GM20000 (cell line): ENCODE data around the gene ADK.
"Not testable (repeated sequence)": the region's sequence is repeated elsewhere in the genome, so short reads cannot be mapped to it uniquely, and the experiment has no call there.

Source experiments
- DNase-seq: peaks from one replicate; pipeline ENCODE4 v3.0.0; 2012; ENCODE audit warnings: low spot score
- CTCF ChIP-seq: IDR thresholded peaks from 2 replicates; pipeline ENCODE4 v1.5.1; 2012; ENCODE audit warnings: mild to moderate bottlenecking, control low read depth; ENCODE audit errors: extremely low read depth, missing control alignments

The ADK gene

DNA sequence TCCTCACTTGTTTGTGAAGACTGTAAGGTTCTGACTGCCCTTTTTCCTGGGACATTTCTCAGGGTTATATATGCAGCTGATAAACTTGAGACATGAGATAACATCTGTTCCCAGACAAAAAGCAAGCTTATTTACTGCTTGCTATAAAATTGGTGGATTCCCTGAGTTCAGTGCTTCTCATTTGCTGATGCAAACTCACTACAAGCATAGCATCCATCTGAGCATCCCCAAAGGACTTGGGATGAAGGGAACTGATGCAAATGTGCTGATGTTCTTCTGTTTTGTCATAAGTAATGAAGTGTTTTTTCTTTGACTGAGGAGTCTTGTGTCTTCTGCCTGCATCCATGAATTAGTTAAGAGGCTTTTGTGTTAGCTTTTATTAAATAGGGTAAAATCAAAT lies 183.2 kb downstream of the ADK start:
- DNase-seq = no peak
- no peak for TF ChIP-seq CTCF

DNA sequence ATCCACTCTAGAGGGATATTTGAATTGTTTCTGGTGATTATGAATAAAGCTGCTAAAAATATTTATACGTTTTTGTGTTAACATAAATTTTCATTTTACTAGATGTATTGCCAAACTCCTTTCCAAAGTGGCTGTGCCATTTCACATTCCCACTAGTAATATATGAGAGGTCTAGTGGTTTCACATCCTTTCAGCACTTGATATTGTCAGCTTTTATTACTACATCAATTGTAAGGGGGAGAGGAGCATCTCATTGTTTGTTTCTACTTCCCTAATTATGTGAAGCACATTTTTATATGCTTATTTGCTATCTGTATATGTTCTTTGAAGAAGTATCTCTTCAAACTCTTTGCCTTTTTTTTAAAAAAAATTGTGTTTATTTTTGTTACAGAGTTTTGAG lies 184.5 kb downstream of the ADK start:
- TF ChIP-seq CTCF = no peak
- no peak for DNase-seq

- no peak for DNase-seq
- no peak for TF ChIP-seq CTCF
Observed at GRCh38 chr10:74337330-74338016, 186.5 kb downstream of the ADK start.

DNA sequence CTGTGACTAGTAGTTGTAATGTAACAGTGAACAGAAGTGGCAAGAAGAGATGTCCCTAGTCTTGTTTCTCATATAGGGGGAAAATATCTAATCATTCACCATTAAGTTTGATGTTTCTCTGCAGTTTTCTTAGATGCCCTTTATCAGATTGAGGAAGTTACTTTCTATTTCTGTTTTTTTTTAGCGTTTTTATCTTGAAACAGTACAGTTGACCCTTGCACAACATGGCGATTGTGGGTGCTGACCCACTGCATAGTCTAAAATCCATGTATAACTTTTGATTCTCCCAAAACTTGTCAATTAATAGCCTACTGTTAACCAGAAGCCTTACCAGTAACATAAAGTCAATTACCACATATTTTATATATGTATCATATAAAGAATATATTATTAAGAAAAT lies 192.0 kb downstream of the ADK start:
- TF ChIP-seq CTCF = no peak
- no peak for DNase-seq

DNA sequence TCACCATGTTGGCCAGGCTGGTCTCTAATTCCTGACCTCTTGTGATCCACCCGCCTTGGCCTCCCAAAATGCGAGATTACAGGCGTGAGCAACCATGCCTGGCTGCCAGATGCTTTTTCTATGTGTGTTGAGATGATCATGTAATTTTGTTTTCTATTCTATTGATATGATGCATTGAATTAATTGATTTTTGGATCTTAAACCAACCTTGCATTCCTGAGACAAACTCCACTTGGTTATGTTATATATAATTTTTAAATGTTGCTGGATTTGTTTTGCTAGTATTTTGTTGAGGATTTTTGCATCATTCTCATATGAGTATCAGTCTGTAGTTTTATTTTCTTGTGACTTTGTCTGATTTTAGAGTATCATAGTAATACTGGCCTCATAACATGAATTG lies 192.8 kb downstream of the ADK start:
- TF ChIP-seq CTCF = no peak
- no peak for DNase-seq

DNA sequence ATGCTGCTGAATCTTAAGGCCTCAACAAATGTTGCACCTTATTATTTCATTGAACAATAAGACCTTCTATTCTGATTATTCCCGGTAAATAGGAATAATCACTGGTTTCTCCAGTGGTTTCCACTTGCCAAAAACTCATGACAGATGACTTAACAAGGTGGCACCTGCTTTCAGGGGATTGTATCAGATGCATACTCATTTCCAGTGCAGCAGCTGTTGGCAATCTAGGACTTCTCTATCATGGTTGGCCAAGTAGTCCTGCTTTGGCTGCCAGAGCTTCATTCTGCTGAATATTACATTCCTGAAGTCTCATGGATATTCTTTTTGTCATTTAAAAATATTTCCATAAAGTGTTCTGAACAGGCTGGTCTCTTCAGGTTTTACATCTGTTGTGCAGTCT lies 193.3 kb downstream of the ADK start:
- DNase-seq = no peak
- TF ChIP-seq CTCF = no peak

GRCh38 chr10:74347522-74347921 lies 196.5 kb downstream of the ADK start:
- TF ChIP-seq CTCF = no peak
- no peak for DNase-seq

GRCh38 chr10:74353021-74353420 lies 202.0 kb downstream of the ADK start:
- not testable (repeated sequence) for DNase-seq
